Hepatocyte (in vitro differentiated cells): ENCODE measurements around the gene FER1L5. TPM values are rescaled to one million over a fixed set of nuclear protein-coding genes. Genes with fewer than 3 reads are reported as not detected.

ENCODE experiments used
- DNase-seq: peaks from one replicate; pipeline ENCODE4 v3.0.0-alpha.2; 2016; ENCODE audit warnings: low spot score
- H2AFZ ChIP-seq: fragments of 200-600 bp; sonication (generic); 2 replicates; pipeline ENCODE4 v1.6.0; 2016; ENCODE audit warnings: antibody characterized with exemption, mild to moderate bottlenecking
- H3K27ac ChIP-seq: fragments of 200-600 bp; sonication (generic); 2 replicates; pipeline ENCODE4 v1.5.1; 2016; ENCODE audit warnings: mild to moderate bottlenecking
- H3K27me3 ChIP-seq: fragments of 200-600 bp; sonication (generic); 2 replicates; pipeline ENCODE4 v1.6.1; 2016
- H3K36me3 ChIP-seq: fragments of 200-600 bp; sonication (generic); replicated peaks from 2 replicates; pipeline ENCODE4 v1.5.1; 2016; ENCODE audit warnings: low read depth; ENCODE audit not compliant: insufficient read depth
- H3K4me1 ChIP-seq: fragments of 200-600 bp; sonication (generic); 2 replicates; pipeline ENCODE4 v1.5.1; 2016; ENCODE audit warnings: mild to moderate bottlenecking, moderate library complexity; ENCODE audit not compliant: insufficient read depth
- H3K4me2 ChIP-seq: fragments of 200-600 bp; sonication (generic); 2 replicates; pipeline ENCODE4 v1.6.0; 2016
- H3K4me3 ChIP-seq: fragments of 200-600 bp; sonication (generic); 2 replicates; pipeline ENCODE4 v1.5.1; 2016; ENCODE audit warnings: mild to moderate bottlenecking
- H3K79me2 ChIP-seq: fragments of 200-600 bp; sonication (generic); 2 replicates; pipeline ENCODE4 v1.6.0; 2017; ENCODE audit warnings: mild to moderate bottlenecking
- H3K9me2 ChIP-seq: fragments of 200-600 bp; sonication (generic); replicated peaks from 2 replicates; pipeline ENCODE4 v1.6.0; 2017; ENCODE audit warnings: mild to moderate bottlenecking; ENCODE audit not compliant: insufficient read depth
- H3K9me3 ChIP-seq: fragments of 200-600 bp; sonication (generic); 2 replicates; pipeline ENCODE4 v1.5.1; 2016; ENCODE audit warnings: low read depth, mild to moderate bottlenecking
- H4K20me1 ChIP-seq: fragments of 200-600 bp; sonication (generic); 2 replicates; pipeline ENCODE4 v1.6.0; 2016; ENCODE audit warnings: mild to moderate bottlenecking; ENCODE audit not compliant: insufficient read depth, poor library complexity, severe bottlenecking
- CTCF ChIP-seq: fragments of 200-600 bp; sonication (generic); IDR thresholded peaks from 2 replicates; pipeline ENCODE4 v1.5.1; 2016; ENCODE audit warnings: antibody characterized with exemption, mild to moderate bottlenecking; ENCODE audit not compliant: poor library complexity
- EZH2 ChIP-seq: fragments of 200-600 bp; sonication (generic); IDR thresholded peaks from 2 replicates; pipeline ENCODE4 v1.6.1; 2016; ENCODE audit warnings: antibody characterized with exemption, mild to moderate bottlenecking, borderline replicate concordance
- EZH2phosphoT487 ChIP-seq: fragments of 200-600 bp; sonication (generic); IDR thresholded peaks from one replicate; pipeline ENCODE4 v1.6.1; 2018; ENCODE audit warnings: antibody characterized with exemption, mild to moderate bottlenecking, low read depth, moderate library complexity; ENCODE audit not compliant: unreplicated experiment, severe bottlenecking
- WGBS: methylation state at CpG from one replicate; pipeline ENCODE4 v1.1.6; 2016; ENCODE audit warnings: low lambda C conversion rate; ENCODE audit errors: missing lambda C conversion rate; 5-methylcytosine and 5-hydroxymethylcytosine counted together
- polyA plus RNA-seq: library from polyadenylated mRNA; unstranded; fragments of >200 nt; fragmentation: Nextera tagmentation; extraction: Ambion mirVana; gene quantifications from 2 replicates; pipeline ENCODE4 v1.2.1, GENCODE V29; 2016
- total RNA-seq: library from RNA; depleted of rRNA; stranded (reverse); fragments of >200 nt; gene quantifications from 2 replicates; pipeline ENCODE4 v1.2.3, GENCODE V29; 2014

Gene FER1L5
- total and polyA plus RNA-seq, 2 experiments from 2014 or later = 0.10 to 0.33 TPM

GRCh38 chr2:96668771-96669170 lies 26.2 kb downstream of the FER1L5 start:
- Histone ChIP-seq H3K9me3 (no peaks in the 10 kb centered on the region), H3K4me3 (no peak overlapping the region), H3K4me2 (no peak overlapping the region), H3K79me2 (no peaks in the 10 kb centered on the region), H3K9me2 (no peaks in the 10 kb centered on the region), H2AFZ (no peak overlapping the region), H3K27me3 (no peaks in the 10 kb centered on the region), H3K4me1 (peaks cover 4% of the 10 kb centered on the region), H3K27ac (no peak overlapping the region), H4K20me1 (no peaks in the 10 kb centered on the region), H3K36me3 (no peaks in the 10 kb centered on the region)
- 93% methylated on average over 11 of the region's 11 CpGs for WGBS
- no peak for DNase-seq
- TF ChIP-seq CTCF (no peak), EZH2phosphoT487 (no peak), EZH2 (no peak)

- Histone ChIP-seq H3K9me3 (no peaks in the 10 kb centered on the region), H3K4me2 (no peak overlapping the region), H3K4me1 (peaks cover 4% of the 10 kb centered on the region), H3K27me3 (no peaks in the 10 kb centered on the region), H3K9me2 (no peaks in the 10 kb centered on the region), H4K20me1 (no peaks in the 10 kb centered on the region), H3K79me2 (no peaks in the 10 kb centered on the region), H2AFZ (no peak overlapping the region), H3K4me3 (no peak overlapping the region), H3K36me3 (no peaks in the 10 kb centered on the region), H3K27ac (no peak overlapping the region)
- TF ChIP-seq EZH2 (no peak), CTCF (no peak), EZH2phosphoT487 (no peak)
- 84% methylated on average over 15 of the region's 15 CpGs for WGBS
- no peak for DNase-seq
Observed at GRCh38 chr2:96669539-96670215, 27.1 kb downstream of the FER1L5 start.

GRCh38 chr2:96679848-96680247 lies 37.3 kb downstream of the FER1L5 start:
- H3K9me2 ChIP-seq = no peaks in the 10 kb centered on the region

More at GRCh38 chr2:96679848-96680247, 37.3 kb downstream of the FER1L5 start:
- no peak overlapping the region for H2AFZ ChIP-seq
- peak overlapping the region; percentile 3 for H3K4me2 ChIP-seq
- no peaks in the 10 kb centered on the region for H3K27me3 ChIP-seq
- H3K9me3 ChIP-seq = no peaks in the 10 kb centered on the region
- no peak overlapping the region for H3K4me3 ChIP-seq
- TF ChIP-seq CTCF = no peak
- WGBS = 48% methylated on average over 9 of the region's 9 CpGs
- H4K20me1 ChIP-seq = no peaks in the 10 kb centered on the region
- no peak overlapping the region for H3K27ac ChIP-seq
- no peaks in the 10 kb centered on the region for H3K79me2 ChIP-seq
- H3K4me1 ChIP-seq = peaks cover 8% of the 10 kb centered on the region
- no peak for DNase-seq
- no peaks in the 10 kb centered on the region for H3K36me3 ChIP-seq
